GM19035 (cell line): Measurements from ENCODE around the gene KCNMA1.
A peak's percentile ranks its signal among the peaks of the same experiment; 100 is the strongest.

Experiments used
- ATAC-seq: cut with Tn5 transposase; IDR thresholded peaks from one replicate; pipeline ENCODE4 v1.9.1; 2021; ENCODE audit not compliant: unreplicated experiment

Gene KCNMA1

DNA sequence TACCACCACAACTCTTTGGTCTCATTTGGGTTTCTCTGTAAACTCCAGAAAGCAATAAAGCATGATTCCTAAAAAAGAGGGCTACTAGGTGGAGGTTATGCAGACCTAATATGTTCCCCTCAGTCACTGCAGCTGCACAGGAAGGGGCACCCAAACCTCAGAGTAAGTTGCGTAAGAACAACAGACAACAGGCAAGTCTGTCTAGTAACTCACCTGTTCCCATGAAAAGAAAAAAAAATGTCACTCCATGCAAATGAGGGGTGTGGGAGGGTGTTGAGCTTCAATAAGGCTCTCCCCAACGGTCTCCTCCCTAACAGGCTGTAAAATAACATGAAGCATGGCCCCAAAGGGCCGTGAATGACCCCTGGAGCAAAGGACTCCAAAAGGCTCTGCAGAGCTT is 461.4 kb downstream of the KCNMA1 start:
- no peak for ATAC-seq

GRCh38 chr10:77175631-77176222 is 461.9 kb downstream of the KCNMA1 start:
- no peak for ATAC-seq

DNA sequence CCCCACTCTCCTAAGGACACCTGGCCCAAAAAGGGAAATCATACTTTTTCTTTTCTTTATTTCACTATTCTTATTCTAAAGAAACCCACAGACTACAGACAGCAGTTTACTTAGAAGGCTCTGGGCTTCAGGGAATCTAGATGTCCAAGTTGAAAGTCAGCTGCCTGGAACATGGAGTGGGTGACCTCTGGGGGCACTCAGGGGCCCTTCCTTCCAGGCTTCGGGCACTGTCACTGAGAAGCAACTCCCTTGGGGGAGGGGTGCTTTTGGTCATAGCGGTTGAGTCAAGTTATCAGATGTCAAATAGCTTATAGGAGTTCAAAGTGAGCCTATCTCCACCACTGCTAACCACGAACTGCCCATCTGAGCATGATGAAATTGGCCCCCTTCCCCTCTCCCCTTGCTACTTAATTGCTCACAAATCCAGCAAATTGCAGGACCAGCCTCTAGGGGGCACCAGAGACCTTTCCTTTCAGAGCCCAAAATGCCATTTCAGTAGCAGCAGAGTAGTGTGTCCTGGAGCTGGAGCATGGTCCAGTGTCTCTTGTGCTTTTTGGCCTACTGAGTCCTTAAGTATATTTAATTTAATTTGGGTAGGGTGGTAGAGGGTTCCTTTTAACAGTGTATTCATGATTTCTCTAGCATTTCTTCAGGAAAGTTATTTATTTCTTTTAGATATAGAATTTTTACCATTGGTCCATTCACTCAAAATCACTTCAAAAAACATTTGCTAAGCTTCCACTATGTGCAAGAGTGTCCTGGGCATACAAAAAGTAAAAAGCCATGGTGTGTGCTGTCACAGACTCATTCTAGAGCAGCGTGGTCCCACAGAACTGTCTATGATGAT is 463.8 kb downstream of the KCNMA1 start:
- no peak for ATAC-seq

DNA sequence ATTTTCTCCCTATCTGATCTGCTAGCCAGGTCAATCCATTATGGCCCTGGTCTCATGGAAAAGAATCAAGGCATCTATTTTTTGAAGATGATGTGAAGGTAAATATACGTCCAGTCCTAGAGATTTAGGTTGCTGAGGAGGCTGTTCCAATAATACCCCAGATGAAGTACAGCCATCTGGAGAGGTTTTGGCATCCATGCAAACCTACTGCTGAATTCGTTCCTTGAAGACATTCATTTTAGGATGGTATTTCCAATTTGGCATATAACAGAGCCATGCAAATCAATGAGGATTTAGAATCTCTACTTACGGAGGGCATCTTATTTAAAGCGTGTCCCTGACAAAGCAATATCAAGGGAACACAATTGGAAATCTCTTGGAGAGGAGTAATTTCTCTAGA is 465.5 kb downstream of the KCNMA1 start:
- ATAC-seq: no peak

GRCh38 chr10:77168861-77169260 is 468.7 kb downstream of the KCNMA1 start:
- ATAC-seq: no peak

DNA sequence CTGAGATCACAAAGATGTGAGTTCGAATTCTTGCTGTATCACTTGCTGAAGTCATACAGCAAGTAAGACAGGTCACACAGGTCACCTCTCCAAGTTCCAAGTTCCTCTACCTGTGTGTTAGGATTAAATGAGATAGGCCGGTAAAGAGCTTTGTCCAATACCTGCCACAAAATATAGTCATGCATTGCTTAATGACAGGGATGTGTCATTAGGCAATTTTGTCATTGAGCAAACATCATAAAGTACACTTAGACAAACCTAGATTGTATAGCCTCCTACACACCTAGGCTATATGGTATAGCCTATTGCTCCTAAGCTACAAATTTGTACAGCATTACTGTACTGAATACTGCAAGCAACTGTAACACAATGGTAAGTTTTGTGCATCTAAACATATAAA is 469.4 kb downstream of the KCNMA1 start:
- no peak for ATAC-seq

DNA sequence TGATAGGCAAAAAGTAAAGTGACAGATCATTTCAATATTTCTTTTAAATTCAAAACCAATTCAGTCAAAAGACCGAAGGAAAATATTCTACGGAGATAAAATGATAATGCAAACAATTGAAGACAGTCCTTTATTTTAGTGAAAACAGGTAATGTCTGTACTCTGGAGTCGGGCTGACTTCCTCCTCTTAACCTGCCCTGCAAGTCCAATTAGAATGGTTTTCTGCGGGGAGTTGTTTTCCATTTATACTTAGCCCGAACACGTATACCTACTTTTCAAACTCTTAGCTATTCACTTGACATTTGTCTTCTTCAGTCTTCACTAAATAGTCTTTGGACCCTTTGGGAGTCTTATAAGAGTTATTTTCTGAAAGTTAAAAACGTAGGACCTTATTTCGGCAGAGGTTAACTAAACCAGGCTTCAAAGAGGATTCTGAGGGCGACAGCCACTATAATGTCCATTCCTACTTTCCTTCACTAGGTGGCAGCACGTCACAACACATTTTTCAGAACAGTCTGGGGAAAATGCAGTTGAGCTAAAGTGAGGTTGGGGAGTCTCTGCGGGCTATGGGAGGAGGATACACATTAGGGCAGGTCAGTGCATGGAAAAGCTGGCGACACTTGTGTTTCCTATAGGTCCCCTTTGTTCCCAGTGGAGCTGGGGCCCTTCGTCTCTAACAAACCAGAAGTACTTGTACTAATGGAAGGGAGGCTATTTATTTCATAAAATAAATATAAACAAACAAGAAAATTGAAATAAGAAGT is 472.0 kb downstream of the KCNMA1 start:
- ATAC-seq: peak; percentile 60

DNA sequence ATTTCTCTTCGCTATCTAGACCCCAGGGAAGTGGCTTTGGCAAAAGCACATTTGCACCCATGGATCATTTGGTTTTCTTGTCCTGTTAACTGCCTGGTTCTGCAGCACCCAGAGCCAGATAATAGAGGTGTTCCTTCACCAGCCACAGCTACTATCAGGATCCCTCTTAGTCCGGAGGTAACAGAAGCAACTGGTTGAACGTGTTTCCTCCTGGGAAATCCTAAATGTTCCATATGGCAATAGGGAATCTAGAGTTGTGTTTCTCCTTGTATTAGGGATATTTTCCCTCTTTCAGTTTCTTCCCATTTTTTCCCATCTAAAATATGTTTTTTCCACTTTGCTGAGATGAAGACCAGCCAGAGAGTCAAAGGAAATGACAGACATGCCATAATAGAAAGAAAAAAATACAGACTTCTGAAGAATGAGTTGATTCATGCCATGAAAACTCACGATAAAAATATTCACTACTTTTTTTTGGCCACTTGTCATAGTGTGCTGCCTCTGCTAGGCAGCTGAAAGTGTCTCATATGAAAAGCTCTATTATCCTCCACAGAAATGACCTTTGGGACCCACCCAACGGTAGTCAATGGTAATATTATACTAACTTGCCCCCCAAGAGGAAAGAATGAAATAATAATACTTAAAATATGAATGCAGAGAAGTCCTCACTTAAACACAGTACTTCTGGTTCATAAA is 472.8 kb downstream of the KCNMA1 start:
- no peak for ATAC-seq

GRCh38 chr10:77163670-77164348 is 473.8 kb downstream of the KCNMA1 start:
- ATAC-seq: no peak

- no peak for ATAC-seq
These were observed 474.9 kb downstream of the KCNMA1 start for GRCh38 chr10:77162697-77163096.

DNA sequence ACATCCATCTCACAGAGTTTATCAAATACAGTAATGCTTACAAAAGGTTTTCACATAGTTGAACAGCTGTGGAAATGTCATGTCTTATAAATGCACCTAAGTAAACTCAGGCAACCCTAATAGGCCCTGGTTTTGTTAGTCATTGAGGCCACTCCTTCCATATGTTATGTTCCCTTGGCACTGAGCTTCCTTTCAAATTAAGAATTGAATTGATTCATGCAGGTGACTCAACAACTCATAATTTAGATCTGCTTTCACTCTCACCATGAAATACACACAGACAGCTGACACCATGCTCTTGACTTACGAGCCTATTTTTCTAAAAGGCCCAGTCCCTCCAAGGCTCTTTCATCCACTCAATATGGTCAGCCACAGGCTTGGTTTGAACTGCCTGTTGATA is 476.9 kb downstream of the KCNMA1 start:
- ATAC-seq: no peak

- ATAC-seq: no peak
These were observed 478.0 kb downstream of the KCNMA1 start for GRCh38 chr10:77159538-77160110.

GRCh38 chr10:77158666-77159065 is 478.9 kb downstream of the KCNMA1 start:
- ATAC-seq: no peak

GRCh38 chr10:77157248-77158019 is 480.2 kb downstream of the KCNMA1 start:
- no peak for ATAC-seq

- no peak for ATAC-seq
These were observed 481.2 kb downstream of the KCNMA1 start for GRCh38 chr10:77156406-77156879.

- ATAC-seq: no peak
These were observed 485.4 kb downstream of the KCNMA1 start for GRCh38 chr10:77152256-77152655.

DNA sequence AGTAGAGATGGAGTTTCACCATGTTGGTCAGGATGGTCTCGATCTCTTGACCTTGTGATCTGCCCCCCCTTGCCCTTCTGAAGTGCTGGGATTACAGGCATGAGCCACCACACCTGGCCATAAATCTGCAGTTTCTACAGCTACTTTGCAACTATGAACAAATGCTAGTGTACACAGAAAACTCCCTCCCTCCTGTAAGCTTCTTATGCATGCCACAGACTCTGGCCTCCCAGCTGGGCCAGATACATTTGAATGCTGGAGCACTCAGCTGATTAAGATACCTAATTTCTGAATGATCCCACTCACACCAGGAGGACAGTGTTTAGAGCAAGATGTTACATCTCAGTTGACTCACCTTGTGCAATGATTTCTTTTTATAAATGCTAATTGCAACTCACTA is 486.2 kb downstream of the KCNMA1 start:
- ATAC-seq: no peak

GRCh38 chr10:77149706-77150105 is 487.9 kb downstream of the KCNMA1 start:
- no peak for ATAC-seq

DNA sequence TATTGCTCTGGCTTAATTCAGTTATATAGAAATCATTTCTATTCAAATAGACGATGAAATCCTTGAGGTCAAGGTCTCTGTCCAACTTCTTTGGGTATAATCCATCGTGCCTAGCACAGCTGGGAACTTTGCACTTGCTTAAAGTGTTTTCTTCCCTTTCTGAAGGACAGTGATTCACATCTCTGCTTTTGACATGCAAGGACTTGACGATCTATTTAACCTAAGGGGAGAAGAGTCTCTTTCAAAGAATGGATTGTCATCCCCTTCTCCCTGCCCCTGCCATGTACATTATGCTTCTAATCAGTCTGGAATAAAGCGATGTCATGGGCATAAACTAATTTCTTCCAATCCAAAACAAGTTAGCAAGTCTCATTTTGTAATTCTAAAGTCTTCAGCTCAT is 488.6 kb downstream of the KCNMA1 start:
- ATAC-seq: no peak

DNA sequence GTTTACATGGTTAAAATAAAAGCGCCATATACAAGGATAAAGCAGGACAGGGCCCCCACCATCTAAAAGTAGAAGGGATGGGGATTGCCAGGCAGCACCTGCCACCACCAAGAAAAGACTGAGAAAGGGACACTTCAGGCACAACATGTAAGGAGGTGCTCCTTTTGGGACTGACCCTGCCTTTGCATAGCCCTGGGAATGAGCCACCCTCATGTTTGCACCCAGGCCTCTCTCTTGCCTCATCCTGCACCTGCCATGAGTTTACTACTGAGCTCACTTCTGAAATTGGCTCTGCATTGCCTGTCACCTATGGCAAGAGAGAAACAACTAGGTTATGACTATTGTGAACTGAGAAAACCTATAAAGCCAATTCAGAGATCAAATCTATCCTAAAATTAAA is 489.7 kb downstream of the KCNMA1 start:
- no peak for ATAC-seq
